Peyer's patch (tissue), 4 donors: ENCODE data around the gene CSGALNACT2.

Experiments
- CTCF ChIP-seq, 6 experiments: fragments of 450-650 bp in 4 of 6; fragments of 200-600 bp in 2 of 6; sonication (generic) in 1 of 6; IDR thresholded peaks; one replicate each; pipeline ENCODE4 v1.5.1; 2017 to 2019; ENCODE audit warnings: antibody characterized with exemption in 6 of 6, mild to moderate bottlenecking in 3 of 6, moderate library complexity in 1 of 6
- POLR2A ChIP-seq, 2 donors: fragments of 450-650 bp; IDR thresholded peaks; one replicate each; pipeline ENCODE4 v1.5.1; 2017; ENCODE audit warnings: antibody characterized with exemption in 2 of 2, mild to moderate bottlenecking in 2 of 2, moderate library complexity in 2 of 2

GRCh38 chr10:43141421-43141820, 3.2 kb downstream of the CSGALNACT2 start:
- TF ChIP-seq CTCF (IDR thresholded peaks at IDR 0.05) (no peak), POLR2A (IDR thresholded peaks at IDR 0.05) (no peak)
